ENCODE results near the gene TMPRSS13. TPM values are rescaled to one million over a fixed set of nuclear protein-coding genes. Genes with fewer than 3 reads are reported as not detected.
A peak's percentile ranks its signal among the peaks of the same experiment; 100 is the strongest.

The TMPRSS13 gene
- polyA plus RNA-seq, 1 experiment, result not detected

DNA sequence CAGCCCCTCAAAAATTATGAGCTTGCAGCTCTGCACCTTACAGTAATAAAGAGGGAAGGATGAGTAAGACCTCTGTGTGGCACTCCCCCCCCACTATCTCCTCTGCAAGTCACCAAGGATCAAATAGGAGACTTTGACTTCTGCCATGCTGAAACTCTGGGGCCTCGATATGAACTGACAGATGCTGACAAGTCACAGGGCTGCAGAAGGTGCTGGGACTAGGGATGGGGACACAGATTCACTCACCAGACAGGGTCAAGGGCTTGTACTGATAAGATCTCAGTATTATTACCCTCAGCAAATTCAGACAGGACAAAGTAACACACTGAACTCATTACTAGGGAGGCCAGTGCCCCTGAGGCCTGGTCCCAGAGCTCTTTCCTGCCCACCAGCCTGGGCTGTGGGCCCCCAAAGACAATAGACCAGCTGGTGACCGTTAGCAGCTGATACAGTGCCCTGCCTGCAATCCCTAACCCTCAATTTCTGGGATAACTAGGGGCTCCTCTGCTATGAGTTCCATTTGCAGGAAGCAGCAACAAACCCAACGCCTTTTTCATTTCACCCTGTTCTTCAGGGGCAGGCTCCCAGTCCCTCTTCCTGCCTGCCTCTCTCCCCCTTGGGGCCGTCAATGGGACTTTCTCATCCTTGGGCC lies 20.1 kb downstream of the TMPRSS13 start:
- peaks cover 7% of the 10 kb centered on the region for H3K27me3 ChIP-seq (ENCODE audit: control insufficient read depth, insufficient read depth, low read length)
- no peak overlapping the region for H3K27ac ChIP-seq (ENCODE audit: low read depth, low read length)
- no peak for DNase-seq (ENCODE audit: low read depth, low spot score)
- TF ChIP-seq, protein P1, sequence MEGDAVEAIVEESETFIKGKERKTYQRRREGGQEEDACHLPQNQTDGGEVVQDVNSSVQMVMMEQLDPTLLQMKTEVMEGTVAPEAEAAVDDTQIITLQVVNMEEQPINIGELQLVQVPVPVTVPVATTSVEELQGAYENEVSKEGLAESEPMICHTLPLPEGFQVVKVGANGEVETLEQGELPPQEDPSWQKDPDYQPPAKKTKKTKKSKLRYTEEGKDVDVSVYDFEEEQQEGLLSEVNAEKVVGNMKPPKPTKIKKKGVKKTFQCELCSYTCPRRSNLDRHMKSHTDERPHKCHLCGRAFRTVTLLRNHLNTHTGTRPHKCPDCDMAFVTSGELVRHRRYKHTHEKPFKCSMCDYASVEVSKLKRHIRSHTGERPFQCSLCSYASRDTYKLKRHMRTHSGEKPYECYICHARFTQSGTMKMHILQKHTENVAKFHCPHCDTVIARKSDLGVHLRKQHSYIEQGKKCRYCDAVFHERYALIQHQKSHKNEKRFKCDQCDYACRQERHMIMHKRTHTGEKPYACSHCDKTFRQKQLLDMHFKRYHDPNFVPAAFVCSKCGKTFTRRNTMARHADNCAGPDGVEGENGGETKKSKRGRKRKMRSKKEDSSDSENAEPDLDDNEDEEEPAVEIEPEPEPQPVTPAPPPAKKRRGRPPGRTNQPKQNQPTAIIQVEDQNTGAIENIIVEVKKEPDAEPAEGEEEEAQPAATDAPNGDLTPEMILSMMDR (IDR thresholded peaks at IDR 0.05; ENCODE audit: low read depth, low read length), result no peak
- H3K9me3 ChIP-seq (ENCODE audit: control insufficient read depth, insufficient read depth, low read length), result no peaks in the 10 kb centered on the region
- no peak overlapping the region for H3K4me3 ChIP-seq (ENCODE audit: low read depth, low read length)
- ChIA-PET POLR2A (no interaction called here), CTCF (interaction anchor here (0.8 to 2.4 kb wide), 3 partner anchors 38 to 101 kb away, joined by 3 to 11 read pairs (median 3); no protein-coding TSS in a partner anchor)

DNA sequence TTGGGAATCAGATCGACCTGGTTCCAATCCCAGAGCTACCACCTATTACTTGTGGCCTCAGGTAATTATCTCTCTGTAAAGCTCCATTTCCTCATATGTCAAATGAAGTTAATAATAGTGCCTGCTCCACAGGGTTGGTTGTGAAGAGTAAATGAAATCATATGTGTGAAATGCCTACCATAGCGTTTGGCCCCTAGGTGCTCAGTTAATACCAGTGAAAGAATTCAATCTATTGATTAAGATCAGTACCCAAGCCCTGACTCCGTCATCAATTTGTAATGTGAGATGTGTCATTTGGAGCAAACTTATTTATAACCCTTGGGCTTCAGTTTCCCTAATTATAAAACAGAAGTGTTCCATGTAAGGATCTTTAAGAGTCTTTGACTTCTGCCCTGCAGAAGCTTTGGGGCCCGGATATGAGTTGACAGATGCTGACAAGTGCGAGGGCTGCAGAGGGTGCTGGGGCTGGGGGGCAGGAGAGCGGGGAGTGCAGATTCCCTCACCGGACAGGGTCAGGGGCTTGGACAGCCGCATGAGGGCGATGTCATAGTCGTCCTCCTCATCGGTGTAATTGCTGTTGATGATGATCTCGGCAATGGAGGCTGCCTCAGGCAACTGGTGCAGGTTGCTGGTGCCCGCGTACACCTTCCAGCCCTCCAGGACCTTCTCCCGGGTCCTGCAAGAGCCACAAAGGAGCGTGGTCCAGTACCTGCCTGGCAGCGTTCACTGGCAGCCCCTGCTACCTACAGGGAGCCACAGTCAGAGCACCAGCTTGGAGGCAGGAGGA lies 20.9 kb downstream of the TMPRSS13 start:
- no peak overlapping the region for H3K4me3 ChIP-seq (ENCODE audit: low read depth, low read length)
- DNase-seq (ENCODE audit: low read depth, low spot score), result no peak
- CTCF ChIA-PET, result interaction anchor here (0.8 to 2.4 kb wide), 8 partner anchors 17 to 100 kb away, joined by 3 to 11 read pairs (median 4); no protein-coding TSS in a partner anchor

DNA sequence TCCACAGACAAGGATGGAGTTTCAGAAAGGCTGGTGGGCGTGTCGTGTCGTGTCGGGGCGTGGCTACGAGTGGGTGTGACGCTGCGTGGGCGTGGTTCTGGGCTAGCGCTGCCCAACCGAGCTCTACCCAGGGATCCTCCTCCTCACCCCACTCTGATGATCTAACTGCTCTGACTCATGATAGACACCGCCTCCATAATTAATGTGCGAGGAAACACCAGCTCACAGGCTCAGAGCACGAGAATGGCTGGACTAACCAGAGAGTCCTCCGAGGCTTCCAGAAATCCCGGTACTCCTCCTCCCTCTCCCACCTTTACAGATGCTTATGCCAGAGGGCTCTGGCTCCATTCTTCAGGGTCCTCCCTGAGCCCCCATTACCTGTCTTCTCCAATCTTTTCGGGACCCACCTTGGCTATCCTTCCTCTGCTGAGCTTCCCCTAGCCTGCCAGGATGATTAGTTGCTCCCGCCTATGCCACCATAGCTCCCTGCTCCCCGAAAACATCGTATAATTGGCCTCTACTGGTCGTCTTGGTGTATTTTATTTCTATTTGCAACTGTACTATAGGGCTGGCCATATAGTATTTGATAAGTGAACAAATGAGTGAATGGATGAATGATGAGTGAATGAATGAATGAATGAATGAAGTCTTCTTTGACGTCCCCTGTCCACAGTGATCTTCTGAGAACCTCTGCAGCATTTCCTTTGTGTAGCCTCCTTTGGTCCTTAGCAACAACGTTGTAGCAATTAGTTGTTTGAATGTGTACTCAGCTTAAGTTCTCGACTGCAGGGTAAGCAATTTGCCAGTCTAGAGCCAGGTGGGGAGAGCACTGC lies 21.7 kb downstream of the TMPRSS13 start:
- ChIA-PET POLR2A (no interaction called here), CTCF (interaction anchor here (0.9 to 2.4 kb wide), 6 partner anchors 16 to 100 kb away, joined by 3 to 11 read pairs (median 4); no protein-coding TSS in a partner anchor)
- no peaks in the 10 kb centered on the region for H3K9me3 ChIP-seq (ENCODE audit: control insufficient read depth, insufficient read depth, low read length)
- TF ChIP-seq, protein P1 (IDR thresholded peaks at IDR 0.05; ENCODE audit: low read depth, low read length), result no peak
- no peak overlapping the region; the same call in 1 of the 2 replicates for H3K4me3 ChIP-seq (ENCODE audit: low read depth, low read length)
- H3K27ac ChIP-seq (ENCODE audit: low read depth, low read length), result no peak overlapping the region
- peak; percentile 70 for DNase-seq (ENCODE audit: low read depth, low spot score)
- H3K27me3 ChIP-seq (ENCODE audit: control insufficient read depth, insufficient read depth, low read length), result peaks cover 3% of the 10 kb centered on the region

More for the DNA sequence above, 20.9 kb downstream of the TMPRSS13 start:
- TF ChIP-seq, protein P1 (IDR thresholded peaks at IDR 0.05; ENCODE audit: low read depth, low read length), result no peak
- H3K9me3 ChIP-seq (ENCODE audit: control insufficient read depth, insufficient read depth, low read length), result no peaks in the 10 kb centered on the region
- H3K27ac ChIP-seq (ENCODE audit: low read depth, low read length), result no peak overlapping the region
- POLR2A ChIA-PET, result no interaction called here
- peaks cover 5% of the 10 kb centered on the region for H3K27me3 ChIP-seq (ENCODE audit: control insufficient read depth, insufficient read depth, low read length)

DNA sequence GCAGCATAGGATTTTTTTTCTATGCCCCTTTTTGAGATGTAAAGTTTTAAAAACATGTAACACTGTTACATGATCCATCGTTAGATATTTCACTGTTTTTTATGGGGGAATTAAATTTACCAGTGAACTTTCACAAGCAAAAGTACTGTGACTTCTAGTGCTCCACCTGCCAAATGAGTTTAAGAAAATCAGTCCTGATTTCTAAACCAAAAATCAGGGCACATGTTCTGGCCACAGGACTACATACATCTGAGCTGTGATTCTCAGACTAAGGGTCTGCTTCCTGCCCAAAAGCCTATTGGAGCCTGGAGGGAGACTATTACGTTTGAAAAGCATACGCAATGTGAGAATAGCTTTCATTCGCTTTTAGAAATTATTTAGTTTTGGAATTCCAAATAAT lies 22.5 kb downstream of the TMPRSS13 start:
- Histone ChIP-seq H3K27ac (ENCODE audit: low read depth, low read length) (no peak overlapping the region), H3K9me3 (ENCODE audit: control insufficient read depth, insufficient read depth, low read length) (no peaks in the 10 kb centered on the region), H3K4me3 (ENCODE audit: low read depth, low read length) (no peak overlapping the region), H3K27me3 (ENCODE audit: control insufficient read depth, insufficient read depth, low read length) (peaks cover 3% of the 10 kb centered on the region)
- TF ChIP-seq, protein P1 (IDR thresholded peaks at IDR 0.05; ENCODE audit: low read depth, low read length), result no peak
- ChIA-PET CTCF (interaction anchor here (0.7 to 4.1 kb wide), 6 partner anchors 15 to 99 kb away, joined by 4 to 52 read pairs (median 8); no protein-coding TSS in a partner anchor), POLR2A (no interaction called here)
- DNase-seq (ENCODE audit: low read depth, low spot score), result no peak

Measured in AG04450 (cell line).